Kidney glomerular epithelial cell (primary cell): Measurements from ENCODE around the gene NAXD.
"Not testable (repeated sequence)": the region's sequence is repeated elsewhere in the genome, so short reads cannot be mapped to it uniquely, and the experiment has no call there.

Experiments used
- DNase-seq: peaks from one replicate; lab custom pipeline; 2025; lab: John Stamatoyannopoulos, UW

NAXD gene

DNA sequence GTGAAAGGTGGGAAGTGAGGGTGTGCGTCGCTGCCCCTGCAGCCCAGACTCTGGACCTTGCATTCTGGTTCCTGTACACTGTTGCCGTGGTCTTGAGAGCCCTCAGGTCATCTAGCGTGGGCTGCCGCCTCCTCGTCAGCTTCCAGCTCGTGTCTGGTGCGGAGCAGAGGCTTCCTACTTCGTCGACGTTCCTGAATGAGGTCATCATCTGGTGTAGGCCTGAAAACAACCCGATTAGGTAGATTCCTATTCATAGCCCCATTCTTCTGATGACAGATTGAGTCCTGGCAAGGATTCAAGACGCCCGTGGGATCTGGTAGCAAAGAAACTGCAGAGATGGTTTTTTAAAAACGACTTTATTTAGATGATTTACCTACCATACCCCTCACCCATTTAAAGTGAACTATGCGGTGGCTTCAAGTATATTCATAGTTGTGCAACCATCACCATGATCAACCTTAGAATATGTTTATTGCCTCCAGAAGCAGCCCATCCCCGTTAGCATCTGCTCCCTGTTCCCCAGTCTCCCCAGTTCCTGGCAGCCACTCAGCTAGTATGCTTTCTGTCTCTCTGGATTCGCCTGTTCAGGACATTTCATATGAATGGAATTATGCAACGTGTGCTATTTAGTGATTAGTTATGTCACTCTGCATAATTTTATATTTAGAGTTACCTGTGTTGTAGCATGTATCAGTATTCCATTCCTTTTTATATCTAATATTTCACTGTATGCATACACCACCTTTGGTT lies 13.8 kb downstream of the NAXD start:
- DNase-seq = no peak

DNA sequence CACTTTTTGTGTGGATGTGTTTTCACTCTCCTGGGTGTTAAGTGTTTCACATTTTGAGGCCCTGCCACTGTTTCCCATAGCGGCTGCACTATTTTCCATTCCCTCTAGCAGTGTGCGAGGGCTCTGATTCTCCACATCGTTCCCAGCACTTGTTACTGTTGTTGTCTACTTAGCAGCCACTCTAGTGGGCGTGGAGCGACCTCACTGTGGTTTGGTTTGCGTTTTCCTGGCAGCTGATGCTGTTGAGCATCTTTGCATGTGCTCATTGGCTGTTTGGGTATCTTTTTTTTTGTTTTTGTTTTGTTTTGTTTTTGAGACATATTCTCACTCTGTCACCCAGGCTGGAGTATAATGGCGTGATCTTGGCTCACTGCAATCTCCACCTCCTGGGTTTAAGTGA lies 14.4 kb downstream of the NAXD start:
- no peak for DNase-seq

DNA sequence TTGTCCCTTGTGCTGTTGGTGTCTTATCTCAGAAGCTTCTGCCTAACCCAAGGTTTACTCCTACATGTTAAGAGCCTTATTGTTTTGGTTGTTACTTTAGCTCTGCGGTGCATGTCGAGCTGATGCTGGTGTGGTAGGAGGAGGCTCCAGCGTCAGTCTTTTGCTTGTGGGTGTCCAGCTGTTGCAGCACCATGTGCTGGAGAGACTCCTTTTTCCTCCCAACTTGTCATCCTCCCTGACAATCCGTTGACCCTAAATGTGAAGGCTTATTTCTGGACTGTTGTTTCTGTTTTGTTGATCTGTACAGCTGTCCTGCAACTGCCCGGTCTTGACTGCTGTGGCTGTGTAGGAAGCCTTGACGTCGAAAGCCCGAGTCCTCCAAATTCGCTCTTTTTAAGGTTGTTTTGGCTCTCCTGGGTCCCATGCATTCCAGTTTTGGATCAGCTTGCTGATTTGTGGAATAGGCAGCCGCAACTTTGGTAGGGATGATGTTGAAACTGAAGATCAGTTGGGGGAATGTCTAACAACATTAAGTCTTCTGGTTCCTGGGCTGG lies 15.3 kb downstream of the NAXD start:
- no peak for DNase-seq

DNA sequence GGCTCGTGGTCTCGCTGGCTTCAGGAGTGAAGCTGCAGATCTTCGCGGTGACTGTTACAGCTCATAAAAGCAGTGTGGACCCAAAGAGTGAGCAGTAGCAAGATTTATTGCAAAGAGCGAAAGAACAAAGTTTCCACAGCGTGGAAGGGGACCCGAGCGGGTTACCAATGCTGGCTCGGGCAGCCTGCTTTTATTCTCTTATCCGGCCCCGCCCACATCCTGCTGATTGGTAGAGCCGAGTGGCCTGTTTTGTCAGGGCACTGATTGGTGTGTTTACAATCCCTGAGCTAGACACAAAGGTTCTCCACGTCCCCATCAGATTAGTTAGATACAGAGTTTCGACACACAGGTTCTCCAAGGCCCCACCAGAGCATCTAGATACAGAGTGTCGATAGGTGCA lies 16.9 kb downstream of the NAXD start:
- not testable (repeated sequence) for DNase-seq

DNA sequence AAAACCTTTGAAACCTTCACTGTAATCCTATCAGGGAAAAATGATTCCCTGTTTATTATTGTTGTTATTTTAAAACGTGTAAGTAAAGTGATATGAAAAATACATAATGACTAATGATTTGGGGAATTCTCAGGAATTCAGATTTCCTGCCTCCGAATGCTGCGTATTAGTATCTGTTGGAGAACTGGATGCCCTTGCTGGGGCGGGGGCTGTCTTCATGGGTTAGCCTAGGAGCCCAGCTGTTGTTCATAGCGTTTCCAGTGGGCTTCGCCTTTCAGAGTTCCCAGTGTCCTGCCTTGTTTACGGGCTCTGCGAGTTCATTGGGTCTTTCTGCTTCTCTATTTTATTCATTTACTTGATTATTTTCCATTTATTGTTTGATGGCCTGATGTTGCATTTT lies 18.4 kb downstream of the NAXD start:
- no peak for DNase-seq

DNA sequence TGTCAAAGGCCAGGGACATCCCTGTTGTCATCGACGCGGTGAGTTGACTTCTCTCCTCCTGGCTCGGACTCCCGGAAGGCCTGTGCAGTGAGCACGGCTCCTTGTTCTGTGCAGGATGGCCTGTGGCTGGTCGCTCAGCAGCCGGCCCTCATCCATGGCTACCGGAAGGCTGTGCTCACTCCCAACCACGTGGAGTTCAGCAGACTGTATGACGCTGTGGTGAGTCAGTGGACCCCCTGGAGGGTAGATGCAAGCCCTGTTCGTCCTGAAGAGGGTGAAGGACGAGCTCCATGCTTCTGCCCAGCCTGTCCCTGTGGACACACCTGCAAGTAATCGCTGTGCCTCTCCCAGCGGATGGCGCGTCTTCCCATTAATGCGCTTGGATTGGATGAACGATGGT lies 19.2 kb downstream of the NAXD start:
- no peak for DNase-seq

DNA sequence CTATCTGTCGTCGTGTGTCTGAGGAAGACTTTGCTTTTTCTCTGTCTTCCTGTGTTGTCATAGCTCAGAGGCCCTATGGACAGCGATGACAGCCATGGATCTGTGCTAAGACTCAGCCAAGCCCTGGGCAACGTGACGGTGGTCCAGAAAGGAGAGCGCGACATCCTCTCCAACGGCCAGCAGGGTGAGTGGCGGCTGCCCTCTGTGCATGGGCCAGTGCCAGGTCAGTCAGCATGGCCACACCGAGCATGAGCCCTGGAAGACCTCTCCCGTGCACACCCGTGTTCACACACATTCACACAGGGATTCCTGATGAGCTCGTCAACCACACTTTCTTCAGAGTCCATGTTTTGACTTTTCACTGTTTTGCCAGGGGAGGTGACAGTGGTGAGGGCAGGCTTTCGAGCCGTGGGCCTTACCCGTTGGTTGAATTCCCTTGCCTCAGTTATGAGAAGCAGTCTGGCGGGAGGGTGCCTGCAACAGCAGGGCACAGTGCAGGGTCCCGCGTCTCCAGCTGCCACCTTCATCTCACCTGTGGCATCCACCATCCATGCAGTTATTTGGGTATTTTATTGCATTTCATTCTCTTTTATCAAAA lies 20.2 kb downstream of the NAXD start:
- no peak for DNase-seq

DNA sequence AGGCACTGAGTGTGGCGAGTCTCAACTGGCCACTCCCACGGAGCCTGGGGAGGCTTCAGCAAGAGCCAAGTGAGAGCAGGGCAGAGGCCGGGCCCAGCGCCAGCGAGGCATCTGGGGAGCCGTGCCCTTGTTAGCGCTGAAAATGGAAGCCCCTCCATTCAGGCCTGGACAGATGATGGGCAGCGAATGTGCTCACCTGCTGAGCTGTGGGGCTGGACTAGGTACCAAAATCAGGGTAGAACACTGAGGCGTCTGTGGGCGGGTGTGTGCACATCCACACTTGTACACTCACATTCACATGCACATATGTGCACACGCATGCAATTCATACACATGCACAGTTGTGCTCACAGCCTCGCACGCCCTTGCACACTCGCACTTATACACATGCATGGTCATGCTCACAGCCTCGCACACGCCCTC lies 20.7 kb downstream of the NAXD start:
- DNase-seq = no peak

DNA sequence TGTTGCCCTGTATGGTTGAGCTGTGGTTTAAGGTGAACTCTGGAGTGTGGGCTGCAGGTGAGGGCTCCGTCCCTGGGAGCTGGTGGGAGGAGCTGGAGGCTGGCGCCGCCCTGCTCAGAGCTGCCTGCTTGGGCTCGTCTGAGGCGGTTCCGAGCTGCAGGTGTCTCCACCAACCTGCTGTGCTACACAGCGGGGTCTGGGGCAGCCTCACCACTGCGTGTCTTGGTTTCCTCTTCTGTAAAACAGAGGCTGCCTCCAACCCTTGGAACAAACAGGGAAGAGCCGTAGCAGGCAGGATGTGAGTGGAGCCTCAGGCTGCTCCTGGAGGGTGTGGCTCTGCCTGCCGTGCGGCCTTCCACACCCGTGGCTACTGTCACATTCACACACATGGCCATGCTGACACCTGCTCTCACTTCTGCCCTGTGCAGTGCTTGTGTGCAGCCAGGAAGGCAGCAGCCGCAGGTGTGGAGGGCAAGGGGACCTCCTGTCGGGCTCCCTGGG lies 21.4 kb downstream of the NAXD start:
- DNase-seq = no peak

DNA sequence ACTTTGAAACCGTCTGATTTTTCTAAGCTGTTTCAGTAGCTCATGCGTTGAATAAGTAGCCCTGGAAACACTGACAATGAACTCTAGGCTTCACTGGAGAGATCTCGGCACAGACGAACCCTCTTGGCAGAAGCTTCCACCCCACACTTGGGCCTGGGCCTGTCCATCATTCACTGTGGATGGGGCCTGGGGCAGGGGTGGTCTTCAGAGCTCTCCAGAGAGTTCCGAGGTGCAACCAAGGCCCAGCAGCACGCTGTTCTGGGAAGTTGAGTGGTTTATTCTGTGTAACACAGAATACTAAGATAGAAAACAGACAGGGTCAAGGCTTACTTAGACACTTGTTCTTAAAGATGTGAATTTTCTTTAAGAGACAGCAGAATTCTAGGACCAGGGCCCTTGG lies 21.9 kb downstream of the NAXD start:
- DNase-seq = no peak

DNA sequence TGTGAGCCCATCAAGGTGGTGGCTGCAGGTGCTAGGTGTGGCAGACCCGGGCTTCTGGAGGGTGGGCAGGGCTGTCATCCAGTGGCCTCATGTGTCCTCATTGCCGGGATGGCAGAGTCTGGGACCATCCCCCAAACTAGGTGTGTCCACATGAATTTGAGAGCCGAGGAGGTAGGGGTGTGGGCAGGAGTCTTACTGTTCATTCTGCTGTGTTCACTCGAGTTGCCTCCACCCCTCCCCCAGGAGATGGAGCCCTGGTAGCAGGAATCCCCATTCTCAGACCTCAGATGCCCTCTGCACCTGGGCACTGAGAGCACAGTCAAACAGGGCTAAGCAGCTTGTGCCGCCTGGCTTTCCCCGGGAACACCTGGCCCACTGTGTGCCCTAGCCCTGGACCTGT lies 22.4 kb downstream of the NAXD start:
- no peak for DNase-seq

DNA sequence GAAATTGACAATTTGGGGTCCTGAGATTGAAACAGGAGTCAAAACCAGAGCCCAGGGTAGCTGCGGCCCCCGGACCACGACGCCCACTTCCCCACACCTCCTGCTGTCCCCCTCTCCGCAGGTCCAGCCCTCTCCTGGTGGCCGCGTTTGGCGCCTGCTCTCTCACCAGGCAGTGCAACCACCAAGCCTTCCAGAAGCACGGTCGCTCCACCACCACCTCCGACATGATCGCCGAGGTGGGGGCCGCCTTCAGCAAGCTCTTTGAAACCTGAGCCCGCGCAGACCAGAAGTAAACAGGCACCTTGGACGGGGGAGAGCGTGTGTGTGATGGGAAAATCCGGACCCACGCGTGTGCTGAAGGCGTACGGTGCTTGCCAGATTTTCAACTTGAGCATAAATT lies 22.9 kb downstream of the NAXD start:
- no peak for DNase-seq

DNA sequence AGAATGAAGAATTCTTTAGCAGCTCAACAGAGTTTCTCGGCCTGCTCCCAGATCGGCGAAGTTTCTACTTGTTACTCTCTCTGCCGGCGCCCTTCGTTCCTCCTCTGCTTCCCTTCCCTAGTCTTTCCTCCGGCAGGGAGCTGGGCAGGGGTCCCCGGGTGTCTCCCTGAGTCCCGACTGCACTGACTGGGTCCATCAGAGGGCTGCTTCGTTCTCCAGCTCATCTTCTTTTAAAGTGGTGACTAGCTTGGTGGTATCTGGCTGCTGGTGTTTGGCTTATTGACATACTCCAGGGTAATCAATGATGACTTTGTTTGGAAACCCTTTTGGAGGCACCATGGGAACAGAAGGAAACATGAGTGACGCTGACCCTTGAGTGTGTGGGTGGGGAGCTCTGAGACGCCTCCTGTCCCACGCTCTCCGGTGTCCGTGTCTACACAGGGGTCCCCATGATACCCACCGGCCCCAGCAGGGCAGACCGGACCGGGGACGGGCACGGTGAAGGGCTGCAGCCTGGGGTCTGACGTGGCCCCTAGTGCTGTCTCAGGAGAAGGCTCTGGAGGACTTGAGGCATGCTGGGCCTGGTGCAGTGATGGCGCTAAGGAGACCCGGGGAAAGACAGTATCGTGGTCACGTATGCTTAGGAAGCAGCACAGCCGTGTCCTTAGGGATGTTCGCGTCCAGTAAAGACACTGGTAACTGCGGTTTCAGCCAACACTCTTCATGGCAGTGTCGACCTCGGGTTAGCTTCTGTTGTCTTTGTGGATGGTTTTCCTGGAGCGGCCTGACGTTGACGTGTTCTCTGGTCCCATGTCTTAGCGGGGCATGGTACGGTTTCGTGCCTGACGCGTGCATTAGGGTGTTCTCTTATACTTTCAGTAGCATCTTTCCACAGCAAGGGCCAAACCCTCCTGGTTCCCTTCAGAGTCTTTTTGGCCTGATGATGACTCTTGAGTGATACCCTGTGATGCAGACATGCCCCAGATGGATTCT lies 23.8 kb downstream of the NAXD start:
- no peak for DNase-seq

DNA sequence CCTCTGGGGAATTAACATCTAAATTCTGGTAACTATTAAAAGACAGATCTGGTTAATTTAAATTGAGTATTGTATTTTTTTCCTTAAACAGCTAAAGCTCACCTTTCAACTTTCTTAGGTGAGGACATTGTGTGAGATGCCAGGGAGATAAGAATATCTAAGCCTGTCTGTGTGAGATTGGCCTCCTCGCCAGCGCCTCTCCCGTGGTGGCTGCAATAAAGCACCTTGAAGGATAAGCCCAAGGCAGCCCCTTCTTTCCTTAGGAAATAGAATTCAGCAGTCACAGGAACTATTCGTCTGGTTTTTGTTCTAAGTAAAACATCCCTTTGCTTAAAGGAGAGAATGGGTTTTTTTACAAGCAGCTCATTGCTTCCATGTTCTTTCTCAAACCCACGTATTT lies 24.6 kb downstream of the NAXD start:
- DNase-seq = no peak

DNA sequence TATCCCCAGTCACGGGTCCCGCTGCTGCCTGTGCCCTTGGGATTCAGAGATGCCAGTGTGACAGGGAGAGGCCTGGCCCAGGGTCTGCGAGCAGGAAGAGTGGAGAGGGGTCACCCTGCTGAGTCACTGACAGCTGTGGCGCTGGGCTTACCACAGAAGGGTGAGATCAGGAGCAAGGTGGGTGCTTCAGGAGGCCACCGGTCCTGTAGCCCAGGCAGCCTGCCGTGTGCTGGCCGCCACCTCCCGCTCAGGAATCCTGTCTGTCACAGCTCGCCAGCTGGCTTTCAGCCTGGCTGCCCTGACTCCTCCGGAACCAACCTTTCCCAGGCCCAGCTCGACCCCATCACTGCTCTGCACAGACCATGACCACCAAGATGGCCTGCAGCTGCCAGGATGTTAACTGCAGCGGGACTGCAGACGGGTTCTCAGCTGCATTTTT lies 25.3 kb downstream of the NAXD start:
- no peak for DNase-seq

DNA sequence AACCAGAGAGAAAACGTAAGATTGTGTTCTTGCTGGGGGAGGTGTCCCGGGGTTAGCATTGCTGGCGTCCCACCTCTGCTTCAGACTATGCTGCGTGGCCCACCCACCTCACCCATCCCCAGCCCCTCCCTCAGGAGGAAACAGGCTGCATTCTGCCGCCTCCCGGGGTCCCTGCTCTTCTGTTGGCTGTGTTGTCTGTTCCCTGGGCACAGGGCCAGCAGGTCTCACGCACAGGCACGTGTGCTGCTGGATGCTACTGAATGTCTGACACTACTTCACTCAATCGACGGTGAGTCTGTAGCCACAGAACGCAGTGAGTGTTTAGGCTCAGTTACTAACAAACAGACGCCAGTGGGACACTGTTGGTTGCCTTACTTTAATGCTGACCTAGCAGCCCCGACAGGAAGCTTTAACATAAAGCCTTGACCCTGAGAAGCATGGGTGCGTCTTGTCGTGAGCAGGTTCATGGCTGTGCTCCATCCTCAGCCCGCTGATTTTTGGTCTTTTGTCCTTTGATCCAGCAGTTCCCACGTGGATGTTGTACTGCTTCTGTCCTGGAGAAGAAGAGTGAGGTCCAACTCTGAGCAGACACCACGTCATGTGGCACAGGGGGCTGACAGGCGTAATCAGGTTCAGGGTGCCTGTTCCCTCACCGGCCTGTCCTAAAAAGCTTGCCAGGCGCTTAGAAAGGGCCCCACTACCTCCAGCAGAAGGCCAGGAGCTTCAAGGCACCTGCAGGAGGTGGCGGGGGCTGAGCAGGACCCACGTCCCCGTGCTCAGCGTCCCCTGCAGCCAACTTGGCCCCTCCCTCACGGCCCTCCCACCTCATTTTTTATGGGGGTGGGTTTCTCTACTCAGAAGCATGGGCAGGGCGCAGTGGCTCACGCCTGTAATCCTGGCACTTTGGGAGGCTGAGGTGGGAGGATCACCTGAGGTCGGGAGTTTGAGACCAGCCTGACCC lies 26.0 kb downstream of the NAXD start:
- no peak for DNase-seq

DNA sequence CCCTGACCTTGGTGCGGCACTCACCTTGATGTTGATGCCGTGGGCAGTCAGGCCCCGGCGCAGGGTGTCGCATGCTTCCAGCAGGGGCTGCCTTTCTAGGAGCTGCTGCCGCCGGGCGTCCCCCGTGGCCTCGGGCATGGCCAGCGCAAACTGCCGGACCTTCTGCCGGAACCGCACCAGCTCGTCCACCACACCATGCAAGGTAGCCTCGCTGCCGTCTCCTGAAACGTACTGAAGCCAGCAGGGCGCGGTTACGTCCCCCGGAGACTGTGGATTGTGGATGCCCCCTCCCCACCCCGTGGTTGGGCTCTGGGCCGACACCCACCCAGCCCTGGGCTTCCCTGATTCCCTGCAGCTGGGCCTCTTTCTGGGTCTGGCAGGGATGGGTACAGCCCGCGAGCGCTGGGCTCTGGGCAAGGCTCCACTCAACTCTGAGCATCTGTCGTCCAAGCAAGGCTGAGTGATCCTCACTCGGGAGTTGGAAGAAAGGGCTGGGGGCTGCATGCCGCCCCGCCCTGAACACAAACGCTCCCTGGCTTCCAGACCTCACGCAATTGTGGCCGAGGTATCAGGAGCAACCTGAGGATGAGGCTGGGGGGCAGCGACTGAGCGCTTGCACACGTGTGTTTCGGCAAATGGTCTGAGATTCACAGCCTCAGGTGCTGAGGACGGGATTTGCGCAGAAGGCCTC lies 27.1 kb downstream of the NAXD start:
- DNase-seq = no peak

DNA sequence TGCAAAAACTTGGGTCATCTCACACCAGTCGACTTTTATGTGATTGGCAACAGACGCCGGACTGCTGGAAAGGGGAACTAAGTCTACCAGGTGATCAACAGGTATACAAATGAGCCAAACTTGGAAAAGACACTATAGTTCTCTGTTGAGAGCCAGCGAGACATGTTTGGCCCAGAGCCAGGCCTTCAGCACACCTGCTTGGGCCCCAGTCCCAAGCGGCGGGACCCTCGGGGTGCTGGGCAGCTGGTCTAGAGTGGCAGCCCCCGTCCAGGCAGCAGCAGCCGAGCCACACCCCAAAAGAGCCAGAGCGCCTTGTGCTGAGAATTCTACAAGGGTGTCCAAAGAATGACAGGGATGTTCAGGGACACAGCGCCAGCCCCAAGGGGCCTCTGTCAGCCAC lies 28.0 kb downstream of the NAXD start:
- DNase-seq = no peak

DNA sequence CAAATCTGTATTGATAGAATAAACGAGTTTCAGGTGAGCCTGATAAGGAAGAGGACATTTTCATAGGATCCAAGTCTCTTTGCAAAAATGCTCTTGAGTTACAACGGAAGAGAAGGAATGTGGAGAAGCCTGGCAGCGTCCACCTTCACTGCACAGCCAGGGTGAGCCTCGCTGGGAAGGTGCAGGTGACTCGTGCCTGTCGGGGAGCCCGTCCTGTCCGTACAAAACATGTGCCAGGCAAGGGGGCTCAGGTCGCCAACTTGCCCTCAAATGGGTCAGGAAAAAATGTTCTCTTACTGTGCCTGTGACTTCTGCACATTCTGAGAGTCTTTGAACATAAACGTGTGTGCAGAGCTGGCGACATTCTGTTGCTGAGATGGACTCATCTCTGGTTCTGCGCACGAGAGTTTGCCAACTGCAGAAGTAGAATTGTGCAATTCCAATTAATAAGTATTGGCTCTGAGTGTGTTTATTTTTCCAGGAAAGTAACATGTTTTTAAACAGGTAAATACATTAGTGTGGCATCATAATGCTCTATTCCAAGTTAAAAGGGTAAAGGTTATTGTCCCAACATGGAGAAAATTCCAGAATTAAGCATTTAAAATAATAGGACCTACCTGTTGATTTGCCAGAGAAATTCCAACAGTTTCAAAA lies 28.6 kb downstream of the NAXD start:
- DNase-seq = no peak
